ES-I3 (cell line): ENCODE data around the gene EYS.

Experiments used
- H3K36me3 ChIP-seq: 2 replicates; pipeline ENCODE4 v1.6.1; 2013; ENCODE audit warnings: mild to moderate bottlenecking, low read length, control low read depth, moderate library complexity; ENCODE audit not compliant: insufficient read depth
- H3K4me1 ChIP-seq: 2 replicates; pipeline ENCODE4 v1.6.1; 2013; ENCODE audit warnings: mild to moderate bottlenecking, control low read depth, low read length; ENCODE audit not compliant: insufficient read depth
- H3K9ac ChIP-seq: 2 replicates; pipeline ENCODE4 v1.6.1; 2013; ENCODE audit warnings: low read depth, mild to moderate bottlenecking, low read length, moderate library complexity
- H3K9me3 ChIP-seq: 2 replicates; pipeline ENCODE4 v1.6.1; 2013; ENCODE audit warnings: mild to moderate bottlenecking, low read length, moderate library complexity; ENCODE audit not compliant: control insufficient read depth, insufficient read depth

Gene EYS

DNA sequence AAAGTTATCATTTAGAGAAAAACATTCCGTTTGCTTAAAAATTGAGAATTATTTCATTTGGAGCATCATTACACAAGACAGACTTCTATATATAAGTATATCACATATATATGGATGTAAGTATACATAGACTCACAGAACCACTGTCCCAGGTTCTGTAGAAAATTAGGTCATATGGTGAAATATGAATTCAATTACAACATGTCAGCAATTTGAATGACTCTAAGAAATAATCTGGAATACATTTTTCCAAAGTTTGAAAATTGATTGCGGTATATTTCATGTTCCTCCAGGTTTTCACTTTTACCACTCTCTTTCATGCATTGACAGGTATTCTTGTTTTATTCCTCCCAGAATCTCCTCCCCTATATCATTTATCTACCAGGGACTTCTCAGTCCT, 1179.1 kb downstream of the EYS start:
- H3K9ac ChIP-seq = no peak overlapping the region
- H3K36me3 ChIP-seq = no peaks in the 10 kb centered on the region
- no peaks in the 10 kb centered on the region for H3K9me3 ChIP-seq
- H3K4me1 ChIP-seq = no peaks in the 10 kb centered on the region

- no peaks in the 10 kb centered on the region for H3K36me3 ChIP-seq
- H3K9me3 ChIP-seq = no peaks in the 10 kb centered on the region
- H3K9ac ChIP-seq = no peak overlapping the region
- H3K4me1 ChIP-seq = no peaks in the 10 kb centered on the region
Measured at GRCh38 chr6:64522859-64523258, 1184.2 kb downstream of the EYS start.

DNA sequence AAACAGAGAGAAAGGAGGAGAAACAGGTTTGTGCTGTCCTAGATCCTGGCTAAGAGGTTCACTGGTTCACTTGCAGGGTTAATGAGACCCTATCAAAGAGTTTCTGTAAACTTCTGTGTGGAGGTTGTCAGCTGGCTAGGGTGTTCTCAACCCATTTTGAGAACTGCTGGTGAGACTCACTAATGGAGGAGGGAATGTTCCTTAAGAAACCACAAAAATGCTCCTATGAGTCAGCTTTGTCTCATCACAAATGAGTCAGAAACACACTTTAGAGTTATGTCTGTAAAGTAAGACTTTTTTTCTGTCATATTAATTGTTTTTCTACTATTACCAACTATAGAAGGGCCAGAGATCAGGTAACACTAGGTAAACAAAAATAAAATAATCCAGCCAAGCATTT, 1187.0 kb downstream of the EYS start:
- no peak overlapping the region for H3K9ac ChIP-seq
- H3K36me3 ChIP-seq = no peaks in the 10 kb centered on the region
- H3K4me1 ChIP-seq = no peaks in the 10 kb centered on the region
- H3K9me3 ChIP-seq = no peaks in the 10 kb centered on the region

- Histone ChIP-seq H3K9me3 (no peaks in the 10 kb centered on the region), H3K4me1 (no peaks in the 10 kb centered on the region), H3K36me3 (no peaks in the 10 kb centered on the region), H3K9ac (no peak overlapping the region)
Measured at GRCh38 chr6:64516393-64516792, 1190.6 kb downstream of the EYS start.

DNA sequence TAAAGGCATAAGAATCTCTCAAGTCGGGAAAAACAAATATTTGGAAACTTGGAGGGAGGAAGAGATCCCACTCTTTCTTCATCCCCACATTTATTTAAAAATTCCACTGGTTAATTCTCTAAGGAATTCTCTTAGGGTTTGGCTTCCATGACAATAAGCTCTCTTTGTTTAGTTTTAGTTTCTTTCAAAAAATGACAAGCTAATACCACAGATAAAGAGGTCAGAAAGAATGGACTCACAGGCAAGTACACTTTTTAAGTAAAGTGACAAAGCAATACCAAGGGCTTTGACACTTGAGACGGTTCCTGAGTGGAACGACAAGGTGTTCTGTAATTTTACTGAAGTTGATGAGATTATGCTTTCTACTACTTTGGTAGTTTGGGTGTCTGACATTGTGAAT, 1199.4 kb downstream of the EYS start:
- Histone ChIP-seq H3K9me3 (no peaks in the 10 kb centered on the region), H3K4me1 (no peaks in the 10 kb centered on the region), H3K9ac (no peak overlapping the region), H3K36me3 (no peaks in the 10 kb centered on the region)

- Histone ChIP-seq H3K36me3 (no peaks in the 10 kb centered on the region), H3K4me1 (no peaks in the 10 kb centered on the region), H3K9me3 (no peaks in the 10 kb centered on the region), H3K9ac (no peak overlapping the region)
Measured at GRCh38 chr6:64505312-64505711, 1201.7 kb downstream of the EYS start.

DNA sequence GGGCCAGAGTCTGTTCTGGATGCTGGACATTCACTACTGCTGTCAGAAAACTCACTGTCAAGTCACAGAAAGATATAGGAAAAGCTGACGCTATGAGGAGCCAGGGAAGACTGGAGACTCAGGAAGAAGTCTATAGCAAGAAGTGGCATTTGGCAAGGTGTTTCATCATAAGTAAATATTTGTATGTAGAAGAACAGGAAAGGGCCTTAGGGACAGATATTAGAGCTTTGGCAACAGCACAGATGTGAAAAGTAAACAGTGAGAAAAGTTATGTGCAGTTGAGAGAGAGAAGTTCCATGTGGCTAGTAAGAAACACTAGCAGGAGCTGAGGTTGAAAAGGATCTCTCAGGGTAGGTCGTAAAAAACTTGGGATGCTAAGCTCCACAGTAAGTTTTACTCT, 1202.5 kb downstream of the EYS start:
- no peaks in the 10 kb centered on the region for H3K4me1 ChIP-seq
- no peak overlapping the region for H3K9ac ChIP-seq
- no peaks in the 10 kb centered on the region for H3K36me3 ChIP-seq
- H3K9me3 ChIP-seq = no peaks in the 10 kb centered on the region

GRCh38 chr6:64502801-64503200, 1204.2 kb downstream of the EYS start:
- no peaks in the 10 kb centered on the region for H3K9me3 ChIP-seq
- no peaks in the 10 kb centered on the region for H3K4me1 ChIP-seq
- H3K36me3 ChIP-seq = no peaks in the 10 kb centered on the region

GRCh38 chr6:64497634-64498033, 1209.4 kb downstream of the EYS start:
- no peak overlapping the region for H3K9ac ChIP-seq
- no peaks in the 10 kb centered on the region for H3K9me3 ChIP-seq
- H3K4me1 ChIP-seq = no peaks in the 10 kb centered on the region
- H3K36me3 ChIP-seq = no peaks in the 10 kb centered on the region

More at GRCh38 chr6:64502801-64503200, 1204.2 kb downstream of the EYS start:
- no peak overlapping the region for H3K9ac ChIP-seq

GRCh38 chr6:64489763-64490162, 1217.3 kb downstream of the EYS start:
- Histone ChIP-seq H3K4me1 (no peaks in the 10 kb centered on the region), H3K9me3 (no peaks in the 10 kb centered on the region), H3K9ac (no peak overlapping the region), H3K36me3 (no peaks in the 10 kb centered on the region)

DNA sequence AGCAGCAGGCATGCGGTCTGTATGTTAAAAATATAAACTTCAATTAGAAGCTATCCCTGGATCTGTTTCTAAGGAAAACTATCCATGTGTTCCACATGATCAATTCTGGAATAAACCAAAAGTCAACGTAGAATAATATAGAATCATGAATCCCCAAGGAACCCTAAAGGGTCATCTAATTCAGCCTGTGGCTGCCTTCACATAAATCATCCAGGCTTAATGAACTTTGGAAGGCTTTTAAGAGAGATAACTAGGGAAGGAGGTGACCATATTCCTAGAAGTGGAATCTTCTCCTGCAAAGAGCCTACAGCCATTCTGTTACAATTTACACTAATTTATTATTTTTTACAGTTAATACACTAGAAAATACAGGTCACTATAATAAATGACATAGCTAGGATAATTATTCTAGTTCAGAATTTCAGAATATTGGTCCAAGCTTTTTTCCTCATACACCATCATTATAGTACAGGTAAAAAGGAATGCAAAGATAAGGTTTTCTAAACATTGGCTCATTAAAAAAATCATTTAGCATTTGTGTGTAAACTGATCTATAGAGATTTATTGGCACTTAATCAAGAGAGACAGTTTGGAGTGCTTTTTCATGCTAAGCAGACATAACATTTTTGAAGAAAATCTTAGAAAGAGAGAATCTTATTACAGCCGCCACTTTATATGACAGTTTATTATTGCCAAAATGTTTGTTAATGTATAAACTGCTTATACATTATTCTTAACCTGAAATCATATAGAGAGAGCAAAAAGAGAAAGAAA, 1220.3 kb downstream of the EYS start:
- H3K36me3 ChIP-seq = no peaks in the 10 kb centered on the region
- no peak overlapping the region for H3K9ac ChIP-seq
- H3K9me3 ChIP-seq = no peaks in the 10 kb centered on the region
- H3K4me1 ChIP-seq = no peaks in the 10 kb centered on the region

GRCh38 chr6:64483956-64484499, 1223.0 kb downstream of the EYS start:
- no peaks in the 10 kb centered on the region for H3K9me3 ChIP-seq
- H3K9ac ChIP-seq = no peak overlapping the region
- no peaks in the 10 kb centered on the region for H3K4me1 ChIP-seq
- no peaks in the 10 kb centered on the region for H3K36me3 ChIP-seq

- Histone ChIP-seq H3K36me3 (no peaks in the 10 kb centered on the region), H3K9me3 (no peaks in the 10 kb centered on the region), H3K4me1 (no peaks in the 10 kb centered on the region), H3K9ac (no peak overlapping the region)
Measured at GRCh38 chr6:64482631-64483030, 1224.4 kb downstream of the EYS start.

- Histone ChIP-seq H3K4me1 (no peaks in the 10 kb centered on the region), H3K9me3 (no peaks in the 10 kb centered on the region), H3K36me3 (no peaks in the 10 kb centered on the region), H3K9ac (no peak overlapping the region)
Measured at GRCh38 chr6:64479134-64479533, 1227.9 kb downstream of the EYS start.

DNA sequence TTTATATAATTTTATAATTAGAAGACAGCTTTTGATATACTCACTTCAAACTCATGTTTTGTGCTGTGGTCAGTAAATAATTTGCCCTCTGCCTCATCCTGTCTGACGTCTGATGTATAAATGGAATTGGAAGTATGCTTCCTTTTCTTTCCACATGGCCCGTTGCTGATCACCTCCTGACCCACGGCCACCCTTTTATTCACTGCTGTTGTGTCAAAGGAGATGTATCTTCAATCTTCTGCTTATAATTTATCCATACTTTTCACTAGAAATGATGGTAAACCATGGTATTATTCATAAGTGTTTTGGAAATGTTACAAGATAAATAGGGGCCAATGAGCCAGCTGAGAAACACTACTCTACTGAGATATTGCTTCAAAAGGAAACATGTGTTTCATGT, 1229.6 kb downstream of the EYS start:
- Histone ChIP-seq H3K4me1 (no peaks in the 10 kb centered on the region), H3K36me3 (no peaks in the 10 kb centered on the region), H3K9ac (no peak overlapping the region), H3K9me3 (no peaks in the 10 kb centered on the region)
